Stimulated activated CD8-positive, alpha-beta memory T cell treated with anti-CD3 and anti-CD28 coated beads, Interleukin-15, amount 100 ng/mL, for 48 hours (primary cell): Measurements from ENCODE around the gene ZNF385B.
"Not testable (repeated sequence)": the region's sequence is repeated elsewhere in the genome, so short reads cannot be mapped to it uniquely, and the experiment has no call there.

Experiments
- DNase-seq, 2 donors: peaks; one replicate each; pipeline ENCODE4 v3.0.0-alpha.2; 2020; ENCODE audit warnings: low read depth in 2 of 2

Gene ZNF385B

DNA sequence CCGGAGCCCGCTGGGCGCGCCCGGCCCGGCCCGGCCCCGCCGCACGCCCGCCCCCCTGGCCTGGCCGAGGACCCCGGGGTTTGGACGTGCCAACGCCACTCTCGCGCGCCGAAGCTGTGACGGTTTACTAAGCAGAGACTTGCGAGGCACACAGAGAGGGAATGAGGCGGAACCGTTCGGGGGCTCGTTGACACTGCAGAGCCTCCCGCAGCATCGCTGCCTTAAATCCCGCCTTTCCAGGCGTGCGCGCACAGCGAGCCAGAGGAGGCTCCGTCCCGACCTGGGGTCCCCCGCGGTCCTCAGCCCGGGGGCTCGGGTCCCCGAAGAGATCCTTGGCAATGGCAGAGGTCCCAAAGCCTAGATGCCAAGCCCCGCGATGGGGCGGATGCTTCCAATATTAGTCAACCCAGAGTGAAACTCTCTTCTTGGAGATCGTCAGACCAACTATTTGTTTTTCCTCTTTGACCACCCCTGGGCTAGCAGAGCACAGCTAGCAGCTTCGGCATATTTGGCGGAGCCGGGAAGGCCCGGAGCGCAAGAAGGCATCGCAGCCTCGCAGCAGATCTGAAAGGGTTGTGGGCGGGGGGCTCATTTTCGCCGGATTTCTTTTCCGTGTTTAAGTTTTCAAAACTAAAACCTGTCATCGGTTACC lies at the start of gene ZNF385B:
TSS of gene ZNF385B (minus strand) at position 197 of the 652 bp plus-strand sequence.
- DNase-seq = no peak

DNA sequence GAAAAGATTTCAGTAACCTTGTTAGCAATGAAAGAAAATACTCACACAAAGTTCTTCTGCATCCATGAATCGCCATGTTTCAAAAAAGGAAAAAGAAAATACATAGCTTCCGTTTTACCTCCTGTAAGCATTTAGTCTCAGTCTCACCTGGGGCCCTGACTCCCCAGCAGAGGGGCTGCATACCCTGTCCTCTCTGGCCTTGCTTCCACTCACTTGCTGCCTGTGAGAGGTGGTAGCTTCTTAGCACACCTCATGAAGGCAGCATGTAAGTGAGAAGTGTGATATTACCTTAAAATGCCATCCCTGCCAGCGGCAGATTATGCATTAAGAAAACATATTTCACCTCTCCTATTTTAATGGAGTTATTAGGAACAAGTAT lies 49.3 kb upstream of the ZNF385B start:
- DNase-seq = no peak

DNA sequence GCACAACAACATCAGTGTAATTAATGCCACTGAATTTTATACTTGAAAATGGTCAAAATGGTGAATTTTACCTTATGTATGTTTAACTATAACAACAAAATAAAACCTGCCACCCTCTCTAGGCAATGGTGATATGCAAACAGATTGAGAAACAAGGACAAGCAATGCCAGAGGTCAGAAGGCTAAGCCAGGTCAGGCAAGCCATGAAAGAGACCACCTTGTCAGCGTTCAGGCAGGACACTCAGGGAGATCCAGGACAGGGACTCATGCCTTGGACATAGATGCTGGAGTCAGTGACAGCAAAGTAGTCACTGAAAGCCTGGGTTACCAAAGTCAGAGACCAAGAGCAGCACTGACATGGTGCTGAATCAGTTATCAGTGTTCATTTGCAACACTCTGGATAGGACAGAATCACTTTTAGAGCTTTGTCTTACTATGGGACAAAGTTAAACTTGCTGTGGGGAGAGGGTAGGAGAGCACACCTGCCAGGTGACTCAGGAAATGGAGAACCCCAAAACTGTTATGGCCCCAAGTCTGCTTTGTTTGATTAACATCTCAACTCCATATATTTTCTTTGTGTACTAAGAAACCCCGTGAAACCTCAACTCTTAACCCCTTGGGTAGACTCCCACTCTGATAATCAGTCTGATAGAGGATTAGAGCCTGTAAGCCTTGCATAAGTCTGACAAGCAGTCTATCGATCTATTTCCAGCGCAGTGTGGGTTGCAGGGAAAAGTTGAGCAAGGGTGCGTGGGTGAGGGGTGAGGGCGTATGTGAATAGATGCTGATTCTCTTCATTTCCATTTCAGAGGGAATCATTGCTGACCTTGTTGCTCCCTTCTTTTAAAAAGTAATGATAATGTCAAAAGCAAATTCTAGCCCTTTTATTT lies 48.7 kb upstream of the ZNF385B start:
- no peak for DNase-seq

DNA sequence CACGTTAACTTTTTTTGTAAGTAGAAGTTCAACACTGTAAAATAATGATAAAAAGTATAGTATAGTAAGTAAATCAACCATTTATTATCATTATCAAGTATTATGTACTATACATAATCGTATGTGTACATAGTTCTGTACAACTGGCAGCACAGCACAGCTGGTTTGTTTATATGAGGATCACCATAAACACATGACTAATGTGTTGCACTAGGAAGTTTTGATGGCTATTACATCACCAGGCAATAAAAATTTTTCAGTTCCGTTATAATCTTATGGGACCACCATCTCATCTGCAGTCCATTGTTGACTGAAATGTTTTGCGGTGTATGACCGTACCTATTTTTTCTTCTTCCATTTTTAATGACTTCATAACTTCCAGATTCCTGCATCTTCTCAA lies 39.2 kb upstream of the ZNF385B start:
- DNase-seq = no peak

DNA sequence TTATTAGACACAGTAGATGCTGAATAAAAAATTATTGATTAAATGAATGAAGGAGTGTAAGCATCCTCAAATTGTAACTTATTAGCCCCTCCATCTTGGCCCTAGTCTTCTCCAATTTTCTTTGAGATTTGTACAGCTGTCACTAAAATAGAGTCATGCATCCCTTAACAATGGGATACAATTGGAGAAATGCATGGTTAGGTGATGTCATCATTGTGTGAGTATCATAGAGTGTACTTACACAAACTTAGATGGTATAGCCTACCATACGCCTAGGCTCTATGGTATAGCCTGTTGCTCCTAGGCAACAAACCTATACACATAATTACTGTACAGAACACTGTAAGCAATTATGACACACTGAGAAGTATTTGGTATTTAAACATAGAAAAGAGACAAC lies 38.3 kb upstream of the ZNF385B start:
- DNase-seq = no peak

DNA sequence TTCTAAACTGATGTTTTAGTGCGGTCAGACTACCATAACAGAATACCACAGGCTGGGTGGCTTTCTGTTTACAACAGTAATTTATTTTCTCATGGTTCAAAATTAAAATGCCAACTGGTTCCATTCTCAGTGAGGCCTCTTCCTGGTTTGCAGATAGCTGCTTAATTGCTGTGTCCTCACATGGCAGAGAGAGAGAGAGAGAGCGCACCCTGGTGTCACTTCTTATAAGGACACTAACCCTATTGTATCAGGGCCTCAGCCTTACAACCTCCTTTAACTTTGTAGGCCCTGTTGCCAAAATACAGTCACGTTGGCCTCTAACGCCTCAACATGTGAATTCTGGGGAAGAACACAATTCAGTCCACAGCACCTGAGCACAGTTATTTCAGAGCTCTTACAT lies 37.5 kb upstream of the ZNF385B start:
- DNase-seq = no peak

DNA sequence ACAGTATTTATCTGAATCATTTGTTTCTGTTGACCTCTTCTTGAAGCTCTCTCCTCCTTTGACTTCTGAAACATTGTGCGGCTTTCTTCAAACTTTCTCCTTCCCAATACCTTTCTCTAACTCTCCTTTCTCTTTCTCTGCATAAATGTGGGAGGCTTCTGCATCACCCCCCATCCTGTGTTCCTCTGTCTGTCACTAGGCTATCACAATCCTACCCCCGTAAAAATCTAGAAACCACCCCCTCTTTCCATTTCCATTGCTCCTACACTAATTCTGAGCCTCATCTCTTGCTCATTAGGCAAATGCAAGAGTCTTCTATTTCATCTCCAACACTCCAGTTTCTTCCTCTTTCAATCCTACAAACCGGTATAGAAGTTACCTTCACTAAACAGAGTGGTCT lies 32.2 kb upstream of the ZNF385B start:
- no peak for DNase-seq

DNA sequence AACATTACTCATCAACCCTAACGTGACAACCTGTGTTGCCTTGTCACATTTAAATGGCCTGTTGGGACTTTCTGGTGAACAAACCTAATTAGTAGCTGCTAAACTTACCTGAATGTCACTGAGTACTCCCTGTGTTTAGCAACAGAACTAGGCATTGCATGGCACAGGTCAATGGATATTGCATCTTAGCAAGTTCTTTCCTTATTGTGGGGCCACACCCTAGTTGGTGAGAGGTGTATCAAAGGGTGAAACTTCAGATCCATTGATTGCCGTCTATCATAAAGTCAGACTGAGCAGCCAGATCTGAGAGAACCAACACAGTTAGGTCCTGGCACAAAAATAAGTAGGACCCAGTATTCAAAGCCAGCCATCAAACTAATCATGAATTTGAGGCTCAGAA lies 29.8 kb upstream of the ZNF385B start:
- DNase-seq = no peak

DNA sequence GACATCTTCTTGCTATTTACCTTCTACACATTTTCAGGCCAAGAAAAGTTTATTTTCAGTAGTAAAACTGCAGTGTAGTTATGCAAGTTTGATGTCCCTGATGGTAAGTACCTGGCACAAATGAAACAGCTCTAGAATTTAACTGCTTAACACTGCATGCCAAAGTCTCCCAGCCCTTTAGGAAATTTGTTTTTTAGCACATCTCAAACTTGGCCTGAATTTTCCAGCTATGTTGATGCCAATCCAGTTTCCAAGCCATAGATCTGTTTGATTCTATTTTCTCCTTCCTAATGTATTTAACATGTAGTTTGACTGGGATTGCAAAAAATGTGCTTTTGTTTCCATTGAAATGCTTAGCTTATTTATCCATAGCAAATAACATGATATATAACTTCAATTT lies 29.3 kb upstream of the ZNF385B start:
- no peak for DNase-seq

DNA sequence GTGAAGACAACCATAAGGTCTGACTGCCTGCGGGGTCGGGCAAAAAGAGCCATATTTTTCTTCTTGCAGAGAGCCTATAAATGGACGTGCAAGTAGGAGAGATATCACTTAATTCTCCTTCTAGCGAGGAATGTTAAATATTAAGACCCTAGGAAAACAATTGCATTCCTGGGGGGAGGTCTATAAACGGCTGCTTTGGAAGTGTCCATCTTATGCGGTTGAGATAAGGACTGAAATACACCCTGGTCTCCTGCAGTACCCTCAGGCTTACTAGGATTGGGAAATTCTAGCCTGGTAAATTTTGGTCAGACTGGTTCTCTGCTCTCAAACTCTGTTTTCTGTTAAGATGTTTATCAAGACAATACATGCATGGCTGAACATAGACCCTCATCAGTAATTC lies 27.2 kb upstream of the ZNF385B start:
- not testable (repeated sequence) for DNase-seq

DNA sequence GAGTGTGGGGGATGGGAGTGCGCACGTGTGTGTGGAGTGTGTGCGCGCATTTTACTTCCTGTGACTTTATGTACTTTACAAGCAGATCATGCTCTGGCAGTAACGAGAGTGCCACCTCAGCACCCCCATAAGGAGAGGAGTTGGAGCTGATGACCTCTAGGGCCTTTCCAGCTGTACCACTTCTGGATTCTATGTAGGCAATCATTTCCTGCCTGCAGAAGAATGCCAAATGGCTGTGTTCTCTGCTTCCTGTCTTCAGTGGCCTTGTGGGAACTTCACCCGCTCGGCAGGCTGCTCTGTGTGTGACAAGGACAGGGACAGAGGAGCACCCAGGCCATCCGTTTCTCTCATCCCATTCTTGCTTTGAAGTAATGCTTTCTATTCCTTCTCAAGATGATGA lies 22.8 kb upstream of the ZNF385B start:
- no peak for DNase-seq

DNA sequence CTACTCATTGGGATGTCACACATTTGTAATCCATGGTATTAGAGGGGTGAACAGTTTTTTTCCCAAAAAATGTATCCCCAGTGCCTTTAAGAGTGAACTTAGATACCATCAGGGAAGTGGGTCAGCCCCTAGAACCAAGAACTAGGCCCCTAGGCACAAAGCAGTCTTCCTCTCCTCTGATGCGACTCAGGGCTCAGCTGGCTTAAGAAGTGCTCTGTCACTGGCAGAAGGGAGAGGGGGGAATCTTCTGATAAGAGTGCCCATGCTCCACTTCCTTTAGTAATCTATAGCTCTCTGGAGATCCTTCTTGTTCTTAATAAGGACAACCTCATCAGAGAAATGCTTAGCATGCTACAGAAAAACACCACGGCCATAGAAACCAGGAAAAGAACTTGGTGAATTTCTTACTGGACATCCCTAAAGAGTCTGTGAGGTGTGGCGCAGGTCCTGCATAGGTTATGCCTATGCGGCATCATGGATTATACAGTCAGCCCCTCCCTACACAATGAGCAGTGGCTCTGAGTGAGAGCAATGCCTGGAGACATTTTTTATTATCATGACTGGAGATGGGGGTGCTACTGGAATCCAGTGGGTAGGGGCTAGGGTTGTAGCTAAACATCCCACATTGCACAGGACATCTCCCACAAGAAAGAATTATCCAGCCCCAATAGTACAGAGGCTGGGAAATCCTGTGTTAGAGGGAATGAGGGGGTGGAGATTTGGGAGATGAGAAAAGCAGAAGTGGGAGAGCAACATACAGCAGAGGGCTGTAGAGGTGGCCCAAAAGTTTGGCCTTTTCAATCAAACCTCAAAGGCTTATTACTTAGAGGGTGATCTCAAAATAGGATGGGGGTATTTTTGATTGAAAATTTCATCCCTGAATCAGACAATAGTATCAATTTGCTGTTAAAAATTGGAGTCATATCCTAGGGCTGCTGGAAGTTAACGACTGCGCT lies 21.7 kb upstream of the ZNF385B start:
- DNase-seq = no peak

DNA sequence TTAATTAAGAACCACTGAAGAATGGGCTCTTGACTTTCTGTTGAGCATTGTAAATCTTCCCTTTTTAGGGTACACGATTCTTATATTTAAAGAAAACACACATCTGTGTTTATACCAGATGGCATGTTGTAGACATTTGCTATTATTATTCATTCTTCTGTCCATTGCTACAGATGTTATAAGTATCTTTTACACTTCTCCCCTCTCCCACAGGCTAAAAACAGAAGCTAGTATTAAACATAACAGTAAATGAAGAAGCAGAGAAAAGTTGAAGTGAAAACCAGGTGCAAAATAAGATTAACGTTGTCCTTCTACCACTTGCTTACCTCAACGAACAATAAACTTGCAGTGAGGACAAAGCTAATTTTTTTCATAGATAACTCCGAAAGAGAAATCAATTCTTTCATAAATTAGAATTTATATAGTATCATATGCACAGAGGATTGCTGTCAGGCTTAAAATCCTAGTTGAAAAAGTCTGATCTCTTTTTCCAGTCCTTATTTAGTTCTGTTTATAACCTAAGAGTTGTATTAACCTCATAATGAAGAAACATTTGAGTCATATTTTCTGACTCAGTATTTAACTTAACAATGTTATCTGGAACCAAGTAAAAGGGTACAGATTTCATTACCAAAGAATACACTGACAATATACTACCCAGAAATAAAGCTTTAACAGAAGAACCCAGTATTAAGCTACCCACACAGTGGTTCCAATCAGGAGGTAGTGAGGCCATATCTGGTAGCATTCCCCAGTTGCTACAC lies 16.4 kb upstream of the ZNF385B start:
- no peak for DNase-seq

DNA sequence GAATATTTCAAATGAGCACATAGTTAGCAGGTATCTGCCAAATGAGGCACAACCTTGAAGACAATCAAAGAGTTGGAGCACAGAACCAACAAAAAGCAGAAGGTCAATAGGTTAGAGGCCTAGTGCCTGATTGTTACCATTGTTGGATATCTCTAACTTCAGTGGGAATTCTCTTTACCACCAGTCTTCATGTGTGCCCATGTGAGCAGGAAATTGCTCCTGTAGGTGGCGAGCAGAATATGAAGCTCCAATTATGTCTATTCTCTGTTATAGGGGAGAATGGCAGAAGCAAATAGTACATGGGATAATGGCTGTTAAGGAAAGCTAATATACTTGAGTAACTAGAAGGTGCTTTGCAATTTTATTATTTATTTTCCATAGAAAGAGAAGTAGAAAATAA lies 14.9 kb upstream of the ZNF385B start:
- DNase-seq = no peak

DNA sequence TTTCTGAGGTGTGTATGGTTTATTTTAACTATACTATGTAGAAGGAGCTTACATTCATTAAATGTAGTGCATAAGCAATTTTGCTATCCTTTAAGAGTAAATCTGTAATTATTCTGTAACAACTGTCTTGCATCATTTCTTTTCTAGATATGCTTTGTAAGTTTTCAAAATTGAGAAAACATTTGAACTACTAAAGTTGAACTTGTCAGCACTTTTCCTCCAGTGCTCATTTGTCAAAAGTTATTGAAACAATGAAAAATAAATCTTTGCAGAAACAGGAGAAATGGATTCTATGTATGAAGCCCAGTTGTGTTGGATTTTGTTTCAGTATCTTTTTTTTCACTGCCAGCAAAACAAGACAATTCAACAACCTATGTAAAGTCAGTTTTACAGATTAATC lies 14.5 kb upstream of the ZNF385B start:
- DNase-seq = no peak

DNA sequence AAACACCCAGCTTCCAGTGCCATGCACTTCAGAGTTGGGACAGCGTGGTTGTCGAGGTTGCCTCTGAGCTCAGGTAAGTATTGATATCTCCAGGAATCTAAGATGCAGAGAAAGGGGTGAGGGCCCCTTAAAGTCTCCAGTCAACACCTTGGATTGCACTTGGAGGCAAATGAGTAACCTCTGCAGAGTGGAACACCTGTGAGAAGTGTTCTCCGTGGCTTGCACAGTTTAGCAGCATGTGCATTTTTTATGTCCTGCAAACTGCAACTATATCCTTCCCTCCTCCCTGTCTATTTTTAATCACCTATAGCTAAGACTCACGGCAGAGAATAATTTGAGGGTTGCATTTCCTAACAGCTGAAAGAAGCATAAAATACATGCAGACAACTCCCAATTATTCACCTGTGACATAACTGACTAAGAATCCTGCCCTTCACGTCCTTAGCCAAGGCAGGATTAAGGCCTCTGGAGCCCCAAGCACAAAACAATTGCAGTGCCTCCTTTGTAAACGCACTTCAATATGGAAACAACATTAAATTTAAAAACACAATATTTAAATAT lies 1.6 kb upstream of the ZNF385B start:
- DNase-seq = no peak

DNA sequence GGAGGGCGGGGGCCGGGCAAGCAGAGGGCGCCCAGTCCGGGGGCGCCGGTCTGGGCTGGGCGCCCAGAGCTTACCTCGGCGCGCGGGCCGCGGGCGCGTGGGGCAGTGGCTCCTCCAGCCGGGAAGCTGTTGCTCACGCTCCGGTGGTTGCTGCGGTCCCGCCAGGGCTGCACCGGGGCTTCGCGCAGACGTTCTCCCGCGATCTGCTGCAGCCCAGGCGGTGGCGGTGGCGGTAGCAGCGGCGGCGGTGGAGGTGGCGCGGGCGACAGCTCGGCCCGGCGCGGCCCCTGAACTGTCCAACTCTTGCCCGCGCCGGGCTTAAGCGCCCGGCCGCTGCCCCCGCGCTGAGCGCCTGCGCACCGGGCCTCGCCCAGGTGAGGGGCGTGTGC lies 391 bp downstream of the ZNF385B start:
- DNase-seq = no peak

DNA sequence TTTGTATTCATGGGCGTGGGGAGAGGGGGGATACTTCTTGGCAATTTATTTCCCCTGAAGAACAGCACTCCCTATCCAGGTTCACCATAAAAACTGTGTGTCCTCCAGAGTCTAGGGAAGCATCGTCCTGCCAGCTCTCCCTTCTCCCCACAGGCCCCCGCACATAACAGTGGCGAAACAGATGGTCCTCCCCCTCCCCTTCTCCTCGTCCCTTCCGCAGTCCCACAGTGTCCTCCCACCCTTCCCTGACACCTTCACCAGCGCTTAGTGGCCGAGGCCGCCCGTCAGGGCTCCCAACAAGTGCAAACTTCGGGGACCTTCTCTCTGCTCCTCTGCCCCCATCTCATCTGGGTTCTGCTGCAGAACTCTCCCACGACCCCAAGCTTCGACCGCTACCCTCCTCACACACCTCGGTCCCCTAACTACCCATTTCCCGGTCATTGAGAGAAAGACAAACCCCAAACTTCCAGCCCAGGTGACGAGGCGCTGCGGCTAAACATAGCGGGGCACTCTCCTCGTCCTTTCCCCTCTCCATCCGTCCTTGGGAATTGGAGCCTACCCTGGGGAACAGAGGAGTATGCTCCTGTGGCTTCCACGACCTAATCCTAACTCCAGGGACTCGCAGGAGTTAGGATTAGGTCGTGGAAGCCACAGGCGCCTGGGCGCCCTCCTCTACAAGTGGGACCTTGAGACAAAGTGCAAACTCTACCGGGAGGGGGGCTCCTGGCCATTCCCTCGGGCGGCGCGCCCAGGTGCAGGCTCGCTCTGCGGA lies 971 bp downstream of the ZNF385B start:
- no peak for DNase-seq

DNA sequence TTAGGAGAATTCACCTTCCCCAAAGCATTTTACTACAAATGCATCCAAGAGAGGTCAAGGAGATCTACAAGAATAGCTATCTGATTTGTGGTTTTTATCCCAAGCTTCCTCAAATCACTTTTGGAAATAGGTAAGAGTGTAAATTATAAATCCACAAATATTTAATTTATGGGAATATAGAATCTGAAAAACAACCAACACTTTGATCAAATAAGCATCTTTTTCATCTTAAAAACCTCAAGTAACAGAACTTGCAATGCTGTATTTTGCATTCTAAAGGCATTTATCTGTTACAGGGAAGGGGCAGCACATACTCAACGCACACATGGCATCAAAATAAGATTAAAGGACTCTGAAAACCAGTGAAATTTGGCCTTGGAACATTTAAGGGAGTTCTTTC lies 1.9 kb downstream of the ZNF385B start:
- no peak for DNase-seq

DNA sequence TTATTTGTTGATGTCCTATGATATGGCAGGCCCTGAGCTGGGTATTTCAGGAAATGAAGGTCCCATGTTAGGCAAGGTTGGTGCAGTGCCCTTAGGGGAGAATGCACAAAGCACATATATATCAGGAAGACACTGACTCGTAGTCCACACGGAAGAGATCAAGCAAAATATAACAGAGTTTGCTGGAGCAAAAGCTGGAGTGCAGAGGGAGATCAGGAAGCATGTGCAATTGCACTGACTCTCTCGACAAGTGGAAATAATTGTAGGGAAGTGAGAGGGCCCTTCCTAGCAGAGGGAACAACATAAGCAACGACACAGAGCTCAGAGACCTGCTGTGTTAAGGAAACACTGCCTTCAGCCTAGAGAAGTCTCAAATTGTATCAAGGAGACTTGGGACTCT lies 4.2 kb downstream of the ZNF385B start:
- DNase-seq = no peak
